Endothelial cell of umbilical vein (primary cell): ENCODE measurements around the gene ETS2. TPM values are rescaled to one million over a fixed set of nuclear protein-coding genes. Genes with fewer than 3 reads are reported as not detected.

ENCODE experiments used
- BruUV-seq: library from RNA; stranded (reverse); fragments of 400-500 nt; replicated peaks from 2 replicates; lab custom pipeline; 2021; lab: Mats Ljungman, UMichigan
- CTCF ChIA-PET: fragments of 300-600, 350-600 bp; sonication (Branson Sonifier 250); formaldehyde crosslinking; loops from one replicate; lab custom pipeline; 2021; ENCODE audit warnings: antibody characterized with exemption, inconsistent platforms; lab: Charles Lee
- POLR2A ChIA-PET: fragments of 300-600, 350-600 bp; sonication (Branson Sonifier 250); formaldehyde crosslinking; loops from one replicate; lab custom pipeline; 2021; ENCODE audit warnings: antibody characterized with exemption, inconsistent platforms; lab: Charles Lee
- DNase-seq: peaks from one replicate; pipeline ENCODE4 v3.0.0-alpha.2; 2011; ENCODE audit warnings: low read depth, low spot score
- FAIRE-seq: peaks from 2 replicates; lab custom pipeline; 2011; peaks lifted over from hg19 to GRCh38; lab: Jason Lieb, UNC
- H2AFZ ChIP-seq: 2 replicates; pipeline ENCODE4 v1.6.0; 2012; ENCODE audit warnings: low read depth, low read length, control low read depth, inconsistent platforms
- H3K27ac ChIP-seq: 2 replicates; pipeline ENCODE4 v1.5.1; 2011; ENCODE audit warnings: low read depth, mild to moderate bottlenecking, control low read depth, low read length, moderate library complexity; ENCODE audit not compliant: insufficient read depth
- H3K27me3 ChIP-seq, 2 experiments: 2 replicates each; pipeline versions ENCODE4 v1.6.0 to v1.6.1; 2011; ENCODE audit warnings: low read length in 2 of 2, mixed read lengths in 1 of 2; ENCODE audit not compliant: control insufficient read depth in 2 of 2, insufficient read depth in 2 of 2
- H3K36me3 ChIP-seq, 2 experiments: 2 replicates in 1 of 2; 3 replicates in 1 of 2; pipeline ENCODE4 v1.5.1; 2011; ENCODE audit warnings: low read length in 2 of 2, mild to moderate bottlenecking in 1 of 2, moderate library complexity in 1 of 2; ENCODE audit not compliant: control insufficient read depth in 2 of 2, insufficient read depth in 2 of 2; ENCODE audit errors: extremely low read depth in 1 of 2
- H3K4me1 ChIP-seq: 3 replicates; pipeline ENCODE4 v1.5.1; 2011; ENCODE audit warnings: mild to moderate bottlenecking, low read length; ENCODE audit not compliant: control insufficient read depth, insufficient read depth; ENCODE audit errors: extremely low read depth
- H3K4me2 ChIP-seq: 2 replicates; pipeline ENCODE4 v1.6.1; 2011; ENCODE audit warnings: low read length, control low read depth, mixed read lengths; ENCODE audit not compliant: insufficient read depth
- H3K4me3 ChIP-seq, 3 experiments: fragments of 200-600 bp in 1 of 3; sonication (generic), shearing (Covaris generic) in 1 of 3; replicated peaks in 1 of 3; 2 replicates each; pipeline ENCODE4 v1.5.1; 2011 to 2016; ENCODE audit warnings: control low read depth in 3 of 3, low read length in 3 of 3, mild to moderate bottlenecking in 2 of 3, inconsistent platforms in 1 of 3, low read depth in 1 of 3, moderate library complexity in 1 of 3; ENCODE audit not compliant: insufficient read depth in 1 of 3
- H3K79me2 ChIP-seq: 2 replicates; pipeline ENCODE4 v1.6.0; 2012; ENCODE audit warnings: low read length, inconsistent platforms; ENCODE audit not compliant: control insufficient read depth, insufficient read depth
- H3K9ac ChIP-seq: replicated peaks from 2 replicates; pipeline ENCODE3; 2011; ENCODE audit warnings: low read length, control low read depth; ENCODE audit not compliant: insufficient read depth; ENCODE audit errors: extremely low read depth
- H3K9me1 ChIP-seq: replicated peaks from 3 replicates; pipeline ENCODE4 v1.6.0; 2011; ENCODE audit warnings: mild to moderate bottlenecking, low read length; ENCODE audit not compliant: control insufficient read depth, insufficient read depth; ENCODE audit errors: extremely low read depth
- H3K9me3 ChIP-seq: replicated peaks from 2 replicates; pipeline ENCODE4 v1.5.1; 2012; ENCODE audit warnings: low read length, inconsistent platforms; ENCODE audit not compliant: control insufficient read depth, insufficient read depth
- H4K20me1 ChIP-seq: replicated peaks from 2 replicates; pipeline ENCODE3; 2011; ENCODE audit warnings: mild to moderate bottlenecking, low read length; ENCODE audit not compliant: control insufficient read depth, insufficient read depth; ENCODE audit errors: extremely low read depth
- EZH2 ChIP-seq: IDR thresholded peaks from 2 replicates; pipeline ENCODE4 v1.6.1; 2012; ENCODE audit warnings: borderline replicate concordance, low read depth, mild to moderate bottlenecking, moderate library complexity, low read length, inconsistent platforms; ENCODE audit not compliant: severe bottlenecking
- FOS ChIP-seq: IDR thresholded peaks from 2 replicates; pipeline ENCODE4 v1.6.1; 2011; ENCODE audit warnings: mild to moderate bottlenecking, low read length, moderate library complexity, borderline replicate concordance; ENCODE audit not compliant: insufficient read depth
- GATA2 ChIP-seq: IDR thresholded peaks from 2 replicates; pipeline ENCODE4 v1.7.0; 2011; ENCODE audit warnings: low read depth, mild to moderate bottlenecking, moderate library complexity, mixed read lengths, low read length; ENCODE audit not compliant: insufficient read length, insufficient read depth
- JUN ChIP-seq: IDR thresholded peaks from 2 replicates; pipeline ENCODE4 v1.6.1; 2011; ENCODE audit warnings: borderline replicate concordance, low read depth; ENCODE audit not compliant: insufficient read length, insufficient read depth
- MYC ChIP-seq: IDR thresholded peaks from one replicate; pipeline ENCODE4 v1.6.1; 2011; ENCODE audit warnings: mild to moderate bottlenecking, low read depth, low read length
- POLR2A ChIP-seq: IDR thresholded peaks from 2 replicates; pipeline ENCODE4 v1.6.1; 2012; ENCODE audit warnings: low read depth, mild to moderate bottlenecking, control low read depth, low read length
- POLR2AphosphoS5 ChIP-seq: IDR thresholded peaks from 2 replicates; pipeline ENCODE4 v1.6.1; 2012; ENCODE audit warnings: low read depth, mild to moderate bottlenecking, control low read depth, low read length, moderate library complexity; ENCODE audit not compliant: insufficient read depth
- dilution Hi-C: fragments of 300-500 bp; cut with MboI; formaldehyde crosslinking; loops from one replicate; pipeline ENCODE4 v1.15.0; 2019; ENCODE audit warnings: low sequenced_read_pairs; ENCODE audit not compliant: extremely low pct_ligation_motif_present
- intact Hi-C: fragments of 100-400 bp; cut with micrococcal nuclease; formaldehyde crosslinking; loops from one replicate; pipeline ENCODE4 v1.10.0; 2022
- polyA plus RNA-seq, 4 experiments: library from polyadenylated mRNA; depleted of rRNA in 3 of 4; stranded (reverse) in 3 of 4; unstranded in 1 of 4; fragments of >200 nt; gene quantifications; 2 replicates each; pipeline versions ENCODE4 v1.2.1 to v1.2.3, GENCODE V29; 2011 to 2012; ENCODE audit warnings: missing spikeins in 1 of 4
- total RNA-seq: library from RNA; stranded (reverse); gene quantifications from 2 replicates; pipeline ENCODE4 v1.2.3, GENCODE V29; 2021
- TF ChIP-seq, protein P1 (sequence below): IDR thresholded peaks from 2 replicates; pipeline ENCODE4 v1.6.1; 2011; ENCODE audit not compliant: insufficient read depth, insufficient read length
- TF ChIP-seq, protein P2 (sequence below), 2 donors: IDR thresholded peaks; 1 replicate in 1 of 2; 2 replicates in 1 of 2; pipeline ENCODE4 v1.5.1; 2011; ENCODE audit warnings: low read length in 2 of 2, mild to moderate bottlenecking in 2 of 2, moderate library complexity in 2 of 2, control low read depth in 1 of 2, inconsistent platforms in 1 of 2, low read depth in 1 of 2; ENCODE audit not compliant: insufficient read depth in 1 of 2; ENCODE audit errors: extremely low read depth in 1 of 2

The ETS2 gene
- total and polyA plus RNA-seq, 2 donors (not counting 3 experiments of a cell fraction or from before 2014, with no cell fraction given), result 16.3 to 54.5 TPM

DNA sequence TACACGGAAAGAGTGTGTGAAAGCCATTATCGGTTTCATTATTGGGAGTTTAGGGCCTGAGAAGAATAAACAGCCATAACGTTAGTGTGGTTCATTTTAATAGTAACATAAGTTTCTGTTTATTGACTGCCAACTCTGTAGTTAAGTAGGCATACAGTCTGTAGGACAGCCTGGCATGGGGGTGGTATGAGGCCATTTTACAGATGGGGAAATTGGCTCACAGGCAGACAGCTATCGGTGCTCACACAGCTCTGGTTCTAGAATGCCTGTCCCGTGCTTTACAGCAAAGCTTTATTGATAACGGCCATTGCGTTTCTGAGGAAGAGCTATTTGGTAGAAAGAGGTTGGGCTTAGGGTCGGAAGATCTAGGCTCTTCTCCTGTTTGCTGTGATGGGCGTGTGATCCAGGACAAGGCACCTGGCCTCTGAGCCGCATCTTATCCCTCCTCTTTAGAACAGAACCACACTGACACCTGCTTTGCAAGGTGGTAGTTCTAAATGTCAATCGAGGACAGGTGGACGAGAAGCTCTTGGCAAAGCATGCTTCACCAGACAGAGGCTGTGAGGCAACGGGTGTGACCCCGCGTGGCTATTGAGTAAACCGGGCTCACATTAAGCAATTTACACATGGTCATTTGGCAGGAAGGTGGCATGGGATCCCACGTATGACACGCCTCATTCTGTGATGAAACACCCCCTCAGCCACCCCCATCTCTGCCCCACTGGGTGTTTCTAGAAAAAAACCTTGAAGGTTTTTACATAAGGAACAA is 14.9 kb downstream of the ETS2 start:
- BruUV-seq, result no TSS peak
- H3K27me3 ChIP-seq, result no peaks in the 10 kb centered on the region
- H3K4me2 ChIP-seq, result no peak overlapping the region
- peaks cover 62 to 67% of the 10 kb centered on the region in 2 experiments for H3K36me3 ChIP-seq
- H3K9me3 ChIP-seq, result no peaks in the 10 kb centered on the region
- TF ChIP-seq, protein P1, sequence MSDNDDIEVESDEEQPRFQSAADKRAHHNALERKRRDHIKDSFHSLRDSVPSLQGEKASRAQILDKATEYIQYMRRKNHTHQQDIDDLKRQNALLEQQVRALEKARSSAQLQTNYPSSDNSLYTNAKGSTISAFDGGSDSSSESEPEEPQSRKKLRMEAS, result no peak
- TF ChIP-seq EZH2 (no peak), JUN (no peak), FOS (no peak), GATA2 (no peak), POLR2AphosphoS5 (no peak), POLR2A (no peak), MYC (no peak)
- TF ChIP-seq, protein P2, sequence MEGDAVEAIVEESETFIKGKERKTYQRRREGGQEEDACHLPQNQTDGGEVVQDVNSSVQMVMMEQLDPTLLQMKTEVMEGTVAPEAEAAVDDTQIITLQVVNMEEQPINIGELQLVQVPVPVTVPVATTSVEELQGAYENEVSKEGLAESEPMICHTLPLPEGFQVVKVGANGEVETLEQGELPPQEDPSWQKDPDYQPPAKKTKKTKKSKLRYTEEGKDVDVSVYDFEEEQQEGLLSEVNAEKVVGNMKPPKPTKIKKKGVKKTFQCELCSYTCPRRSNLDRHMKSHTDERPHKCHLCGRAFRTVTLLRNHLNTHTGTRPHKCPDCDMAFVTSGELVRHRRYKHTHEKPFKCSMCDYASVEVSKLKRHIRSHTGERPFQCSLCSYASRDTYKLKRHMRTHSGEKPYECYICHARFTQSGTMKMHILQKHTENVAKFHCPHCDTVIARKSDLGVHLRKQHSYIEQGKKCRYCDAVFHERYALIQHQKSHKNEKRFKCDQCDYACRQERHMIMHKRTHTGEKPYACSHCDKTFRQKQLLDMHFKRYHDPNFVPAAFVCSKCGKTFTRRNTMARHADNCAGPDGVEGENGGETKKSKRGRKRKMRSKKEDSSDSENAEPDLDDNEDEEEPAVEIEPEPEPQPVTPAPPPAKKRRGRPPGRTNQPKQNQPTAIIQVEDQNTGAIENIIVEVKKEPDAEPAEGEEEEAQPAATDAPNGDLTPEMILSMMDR (IDR thresholded peaks at IDR 0.05; ENCODE audit: extremely low read depth in 1 of 2, insufficient read depth in 1 of 2, low read depth in 1 of 2, low read length in 2 of 2), result no peak
- FAIRE-seq, result peak; percentile 40
- DNase-seq, result no peak
- H3K9ac ChIP-seq, result no peak overlapping the region
- peaks cover 22% of the 10 kb centered on the region for H3K4me1 ChIP-seq
- H3K9me1 ChIP-seq, result no peaks in the 10 kb centered on the region
- ChIA-PET CTCF (no interaction called here), POLR2A (no interaction called here)
- H2AFZ ChIP-seq, result no peak overlapping the region
- no peak overlapping the region for H3K4me3 ChIP-seq
- H4K20me1 ChIP-seq, result no peaks in the 10 kb centered on the region
- dilution Hi-C loops (no loop called here), intact Hi-C loops (no loop called here)
- H3K27ac ChIP-seq, result no peak overlapping the region
- no peaks in the 10 kb centered on the region for H3K79me2 ChIP-seq
